ENCODE results near the gene BORA.

GRCh38 chr13:72716776-72717175, 10.9 kb upstream of the BORA start:
- TF ChIP-seq CTCF (IDR thresholded peaks at IDR 0.05), result no peak
- TF ChIP-seq ZNF121 (CRISPR knock-in tag; IDR thresholded peaks at IDR 0.05), result no peak
- TF ChIP-seq ZNF396 (CRISPR knock-in tag; IDR thresholded peaks at IDR 0.05; ENCODE audit: borderline replicate concordance), result no peak
- TF ChIP-seq USF2 (CRISPR knock-in tag; IDR thresholded peaks at IDR 0.05), result no peak
- no peak for TF ChIP-seq ESRRA (CRISPR knock-in tag; IDR thresholded peaks at IDR 0.05; ENCODE audit: borderline replicate concordance)
- TF ChIP-seq NFYB (CRISPR knock-in tag; conservative IDR thresholded peaks at IDR 0.05; ENCODE audit: low read depth), result no peak

Measured in WTC11 (cell line).